Measurements from ENCODE around the gene INTS4.
"Not testable (repeated sequence)": the region's sequence is repeated elsewhere in the genome, so short reads cannot be mapped to it uniquely, and the experiment has no call there.

The INTS4 gene

DNA sequence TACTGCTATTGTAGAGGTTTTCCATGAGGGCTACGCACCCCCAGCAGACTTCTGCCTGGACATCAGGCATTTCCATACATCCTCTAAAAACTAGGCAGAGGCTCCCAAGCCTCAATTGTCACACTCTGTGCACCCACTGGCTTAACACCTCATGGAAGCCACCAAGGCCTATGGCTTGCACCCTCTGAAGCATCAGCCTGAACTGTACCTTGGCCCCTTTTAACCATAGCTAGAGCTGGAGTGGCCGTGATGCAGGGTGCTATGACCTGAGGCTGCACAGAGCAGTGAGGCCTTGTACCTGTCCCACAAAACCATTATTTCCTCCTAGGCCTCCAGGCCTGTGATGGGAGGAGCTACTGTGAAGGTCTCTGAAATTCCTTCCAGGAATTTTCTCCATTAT lies 139.6 kb downstream of the INTS4 start:
- H3K4me3 ChIP-seq (ENCODE audit: low read depth, low read length): no peak overlapping the region
- TF ChIP-seq, protein P1, sequence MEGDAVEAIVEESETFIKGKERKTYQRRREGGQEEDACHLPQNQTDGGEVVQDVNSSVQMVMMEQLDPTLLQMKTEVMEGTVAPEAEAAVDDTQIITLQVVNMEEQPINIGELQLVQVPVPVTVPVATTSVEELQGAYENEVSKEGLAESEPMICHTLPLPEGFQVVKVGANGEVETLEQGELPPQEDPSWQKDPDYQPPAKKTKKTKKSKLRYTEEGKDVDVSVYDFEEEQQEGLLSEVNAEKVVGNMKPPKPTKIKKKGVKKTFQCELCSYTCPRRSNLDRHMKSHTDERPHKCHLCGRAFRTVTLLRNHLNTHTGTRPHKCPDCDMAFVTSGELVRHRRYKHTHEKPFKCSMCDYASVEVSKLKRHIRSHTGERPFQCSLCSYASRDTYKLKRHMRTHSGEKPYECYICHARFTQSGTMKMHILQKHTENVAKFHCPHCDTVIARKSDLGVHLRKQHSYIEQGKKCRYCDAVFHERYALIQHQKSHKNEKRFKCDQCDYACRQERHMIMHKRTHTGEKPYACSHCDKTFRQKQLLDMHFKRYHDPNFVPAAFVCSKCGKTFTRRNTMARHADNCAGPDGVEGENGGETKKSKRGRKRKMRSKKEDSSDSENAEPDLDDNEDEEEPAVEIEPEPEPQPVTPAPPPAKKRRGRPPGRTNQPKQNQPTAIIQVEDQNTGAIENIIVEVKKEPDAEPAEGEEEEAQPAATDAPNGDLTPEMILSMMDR (IDR thresholded peaks at IDR 0.05; ENCODE audit: control insufficient read depth, extremely low read depth, insufficient read depth): no peak
- no peak for DNase-seq (ENCODE audit: low read depth)

DNA sequence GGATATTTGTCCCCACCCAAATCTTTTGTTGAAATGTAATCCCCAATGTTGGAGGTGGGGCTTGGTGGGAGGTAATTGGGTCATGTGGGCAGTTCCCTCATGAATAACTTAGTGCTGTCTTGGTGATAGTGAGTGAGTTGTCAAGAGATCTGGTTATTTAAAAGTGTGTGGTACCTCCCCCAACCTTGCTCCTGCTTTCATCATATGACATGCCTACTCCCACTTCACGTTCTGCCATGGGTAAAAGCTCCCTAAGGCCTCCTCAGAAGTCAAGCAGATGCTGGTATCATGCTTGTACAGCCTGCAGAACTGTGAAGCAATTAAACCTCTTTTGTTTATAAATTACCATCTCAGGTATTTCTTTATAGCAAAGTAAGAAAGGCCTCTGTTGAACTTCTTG lies 143.0 kb downstream of the INTS4 start:
- TF ChIP-seq, protein P1 (IDR thresholded peaks at IDR 0.05; ENCODE audit: control insufficient read depth, extremely low read depth, insufficient read depth): no peak
- no peak overlapping the region for H3K4me3 ChIP-seq (ENCODE audit: low read depth, low read length)
- no peak for DNase-seq (ENCODE audit: low read depth)

DNA sequence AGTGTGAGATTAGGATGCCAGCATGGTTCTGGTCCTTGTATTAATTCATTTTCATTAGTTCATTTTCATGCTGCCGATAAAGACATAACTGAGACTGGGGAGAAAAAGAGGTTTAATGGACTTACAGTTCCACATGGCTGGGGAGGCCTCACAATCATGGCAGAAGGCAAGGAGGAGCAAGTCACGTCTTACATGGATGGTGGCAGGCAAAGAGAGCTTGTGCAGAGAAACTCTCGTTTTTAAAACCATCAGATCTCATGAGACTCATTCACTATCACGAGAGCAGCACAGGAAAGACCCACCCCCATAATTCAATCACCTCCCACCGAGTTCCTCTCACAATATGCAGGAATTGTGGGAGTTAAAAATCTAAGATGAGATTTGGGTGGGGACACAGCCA lies 150.8 kb downstream of the INTS4 start:
- H3K4me3 ChIP-seq (ENCODE audit: low read depth, low read length); DNase-seq (ENCODE audit: low read depth): not testable (repeated sequence)

DNA sequence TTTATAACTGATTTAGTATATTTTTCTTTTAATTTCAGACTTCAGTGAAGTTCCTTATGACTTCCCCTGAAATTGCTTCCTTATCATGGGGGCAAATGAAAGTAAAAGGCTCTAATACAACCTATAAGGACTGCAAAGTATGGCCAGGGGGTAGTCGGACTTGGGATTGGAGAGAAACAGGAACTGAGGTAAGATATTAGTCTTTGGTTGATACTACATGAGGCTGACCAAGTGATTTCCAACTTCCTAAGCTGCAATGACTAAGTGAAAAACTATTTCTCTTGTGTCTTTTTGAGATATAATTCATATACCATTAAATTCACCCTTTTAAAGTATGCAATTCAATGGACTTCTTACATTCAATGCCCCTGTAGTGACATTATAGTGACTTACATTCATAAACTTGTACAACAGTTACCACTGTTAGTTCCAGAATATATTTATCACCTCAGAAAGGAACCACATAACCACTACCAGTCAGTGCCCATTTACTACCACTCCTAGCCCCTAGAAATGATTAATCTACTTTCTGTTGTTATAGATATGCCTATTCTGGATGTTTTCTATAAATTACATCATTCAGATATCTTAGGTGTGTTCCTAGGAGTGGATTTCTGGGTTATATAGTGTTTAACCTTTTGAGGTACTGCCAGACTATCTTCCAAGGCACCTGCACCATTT lies 151.9 kb downstream of the INTS4 start:
- no peak for DNase-seq (ENCODE audit: low read depth)

DNA sequence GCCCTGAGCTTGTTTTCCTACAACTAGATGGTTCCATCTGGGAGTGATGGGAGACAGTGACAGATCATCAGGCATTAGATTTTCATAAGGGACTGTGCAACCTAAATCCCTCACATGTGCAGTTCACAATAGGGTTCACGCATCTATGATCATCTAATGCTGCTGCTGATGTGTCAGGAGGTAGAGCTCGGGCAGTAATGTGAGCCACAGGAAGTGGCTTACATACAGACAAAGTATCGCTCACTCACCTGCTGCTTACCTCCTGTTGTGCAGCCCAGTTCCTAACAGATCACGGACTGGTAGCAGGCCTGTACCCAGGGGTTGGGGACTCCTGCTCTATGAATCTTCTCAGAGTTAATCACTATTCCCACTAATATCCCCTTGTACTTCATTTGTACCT lies 161.2 kb downstream of the INTS4 start:
- H3K4me3 ChIP-seq (ENCODE audit: low read depth, low read length): no peak overlapping the region
- TF ChIP-seq, protein P1 (IDR thresholded peaks at IDR 0.05; ENCODE audit: control insufficient read depth, extremely low read depth, insufficient read depth): no peak
- no peak for DNase-seq (ENCODE audit: low read depth)

More for the DNA sequence above, 151.9 kb downstream of the INTS4 start:
- TF ChIP-seq, protein P1 (IDR thresholded peaks at IDR 0.05; ENCODE audit: control insufficient read depth, extremely low read depth, insufficient read depth): no peak
- no peak overlapping the region for H3K4me3 ChIP-seq (ENCODE audit: low read depth, low read length)

DNA sequence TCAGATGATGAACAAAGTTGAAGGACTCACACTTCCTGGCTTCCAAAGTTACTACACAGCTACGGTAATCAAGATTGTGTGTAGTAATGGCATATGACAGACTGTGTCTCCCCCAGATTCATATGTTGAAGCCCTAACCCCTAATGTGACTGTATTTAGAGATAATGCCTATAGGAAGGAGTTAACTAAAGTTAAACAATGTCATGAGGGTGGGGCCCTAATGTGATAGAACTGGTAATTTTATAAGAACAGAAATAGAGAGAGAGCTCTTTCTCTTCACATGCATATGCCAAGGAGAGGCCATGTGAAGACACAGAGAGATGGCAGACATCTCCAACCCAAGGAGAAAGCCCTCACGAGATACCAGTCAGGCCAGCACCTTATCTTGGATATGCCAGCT lies 165.5 kb downstream of the INTS4 start:
- DNase-seq (ENCODE audit: low read depth): no peak
- TF ChIP-seq, protein P1 (IDR thresholded peaks at IDR 0.05; ENCODE audit: control insufficient read depth, extremely low read depth, insufficient read depth): no peak
- no peak overlapping the region for H3K4me3 ChIP-seq (ENCODE audit: low read depth, low read length)
